ENCODE measurements around the gene FADS1. TPM values are rescaled to one million over a fixed set of nuclear protein-coding genes. Genes with fewer than 3 reads are reported as not detected.

FADS1 gene
- total RNA-seq, 1 experiment from 2014 or later: 55.0 TPM

GRCh38 chr11:61805146-61805545 lies 11.7 kb downstream of the FADS1 start:
- DNase-seq (ENCODE audit: low read depth): no peak
- in situ Hi-C loops (cut with HindIII; ENCODE audit: low pct_unique_long_range_greater_than_20kb, low sequenced_read_pairs): no loop called here

- in situ Hi-C loops (cut with HindIII; ENCODE audit: low pct_unique_long_range_greater_than_20kb, low sequenced_read_pairs): no loop called here
Observed at GRCh38 chr11:61803889-61804647, 12.7 kb downstream of the FADS1 start.

GRCh38 chr11:61802605-61803004 lies 14.2 kb downstream of the FADS1 start:
- no peak for DNase-seq (ENCODE audit: low read depth)
- in situ Hi-C loops (cut with HindIII; ENCODE audit: low pct_unique_long_range_greater_than_20kb, low sequenced_read_pairs): no loop called here

More at GRCh38 chr11:61803889-61804647, 12.7 kb downstream of the FADS1 start:
- DNase-seq (ENCODE audit: low read depth): no peak

GRCh38 chr11:61800331-61801281 lies 16.2 kb downstream of the FADS1 start:
- in situ Hi-C loops (cut with HindIII; ENCODE audit: low pct_unique_long_range_greater_than_20kb, low sequenced_read_pairs): no loop called here

GRCh38 chr11:61799665-61800284 lies 17.0 kb downstream of the FADS1 start:
- no peak for DNase-seq (ENCODE audit: low read depth)
- in situ Hi-C loops (cut with HindIII; ENCODE audit: low pct_unique_long_range_greater_than_20kb, low sequenced_read_pairs): no loop called here

More at GRCh38 chr11:61800331-61801281, 16.2 kb downstream of the FADS1 start:
- no peak for DNase-seq (ENCODE audit: low read depth)

GRCh38 chr11:61797263-61797944 lies 19.4 kb downstream of the FADS1 start:
- in situ Hi-C loops (cut with HindIII; ENCODE audit: low pct_unique_long_range_greater_than_20kb, low sequenced_read_pairs): no loop called here
- DNase-seq (ENCODE audit: low read depth): peak; percentile 62

GRCh38 chr11:61795876-61796526 lies 20.8 kb downstream of the FADS1 start:
- in situ Hi-C loops (cut with HindIII; ENCODE audit: low pct_unique_long_range_greater_than_20kb, low sequenced_read_pairs): no loop called here
- DNase-seq (ENCODE audit: low read depth): no peak

- no peak for DNase-seq (ENCODE audit: low read depth)
- in situ Hi-C loops (cut with HindIII; ENCODE audit: low pct_unique_long_range_greater_than_20kb, low sequenced_read_pairs): no loop called here
Observed at GRCh38 chr11:61795459-61795858, 21.3 kb downstream of the FADS1 start.

- in situ Hi-C loops (cut with HindIII; ENCODE audit: low pct_unique_long_range_greater_than_20kb, low sequenced_read_pairs): no loop called here
Observed at GRCh38 chr11:61794579-61794978, 22.2 kb downstream of the FADS1 start.

GRCh38 chr11:61793829-61794204 lies 23.0 kb downstream of the FADS1 start:
- DNase-seq (ENCODE audit: low read depth): no peak
- in situ Hi-C loops (cut with HindIII; ENCODE audit: low pct_unique_long_range_greater_than_20kb, low sequenced_read_pairs): no loop called here

More at GRCh38 chr11:61794579-61794978, 22.2 kb downstream of the FADS1 start:
- no peak for DNase-seq (ENCODE audit: low read depth)

GRCh38 chr11:61793083-61793828 lies 23.5 kb downstream of the FADS1 start:
- no peak for DNase-seq (ENCODE audit: low read depth)
- in situ Hi-C loops (cut with HindIII; ENCODE audit: low pct_unique_long_range_greater_than_20kb, low sequenced_read_pairs): no loop called here

- in situ Hi-C loops (cut with HindIII; ENCODE audit: low pct_unique_long_range_greater_than_20kb, low sequenced_read_pairs): no loop called here
Observed at GRCh38 chr11:61792310-61793082, 24.3 kb downstream of the FADS1 start, which contains the start of the genes FEN1 and TMEM258. Gene FEN1, plus strand, starts transcription at chr11:61792911. Its CDS starts 2,451 bp downstream, at chr11:61795362. Gene TMEM258, minus strand, starts transcription at chr11:61792599. Its CDS starts 41 bp downstream, at chr11:61792558.

GRCh38 chr11:61791737-61792309 lies 25.0 kb downstream of the FADS1 start:
- DNase-seq (ENCODE audit: low read depth): peak; percentile 68
- in situ Hi-C loops (cut with HindIII; ENCODE audit: low pct_unique_long_range_greater_than_20kb, low sequenced_read_pairs): no loop called here

More at GRCh38 chr11:61792310-61793082, 24.3 kb downstream of the FADS1 start, which contains the start of the genes FEN1 and TMEM258:
- peak; percentile 93 for DNase-seq (ENCODE audit: low read depth)

- peak; percentile 44 for DNase-seq (ENCODE audit: low read depth)
- in situ Hi-C loops (cut with HindIII; ENCODE audit: low pct_unique_long_range_greater_than_20kb, low sequenced_read_pairs): no loop called here
Observed at GRCh38 chr11:61787928-61788491, 28.8 kb downstream of the FADS1 start.

GRCh38 chr11:61785837-61786402 lies 30.9 kb downstream of the FADS1 start:
- in situ Hi-C loops (cut with HindIII; ENCODE audit: low pct_unique_long_range_greater_than_20kb, low sequenced_read_pairs): no loop called here
- peak; percentile 45 for DNase-seq (ENCODE audit: low read depth)
